Loucy (cell line): Measurements from ENCODE around the gene GREB1L.
"Not testable (repeated sequence)": the region's sequence is repeated elsewhere in the genome, so short reads cannot be mapped to it uniquely, and the experiment has no call there.

ENCODE experiments used
- CTCF ChIP-seq: fragments of 200-600 bp; sonication (generic); conservative IDR thresholded peaks from 2 replicates; pipeline ENCODE4 v1.5.1; 2014; ENCODE audit warnings: mild to moderate bottlenecking, antibody characterized with exemption, low read length
- EZH2phosphoT487 ChIP-seq: fragments of 200-600 bp; IDR thresholded peaks from 2 replicates; pipeline ENCODE4 v1.6.1; 2018; ENCODE audit warnings: antibody characterized with exemption, mild to moderate bottlenecking, moderate library complexity, borderline replicate concordance

- not testable (repeated sequence) for TF ChIP-seq EZH2phosphoT487, CTCF
Observed at GRCh38 chr18:21311980-21312379, 69.9 kb downstream of the GREB1L start.
